Activated T-helper 9 cell treated with anti-CD3 and anti-CD28 coated beads, Interleukin-2, amount 50 U/mL, for 16 hours (primary cell): ENCODE measurements around the gene APBA2.
A peak's percentile ranks its signal among the peaks of the same experiment; 100 is the strongest.

ENCODE experiments used
- DNase-seq: peaks from one replicate; pipeline ENCODE4 v3.0.0-alpha.2; 2020; ENCODE audit warnings: low read depth

The APBA2 gene

DNA sequence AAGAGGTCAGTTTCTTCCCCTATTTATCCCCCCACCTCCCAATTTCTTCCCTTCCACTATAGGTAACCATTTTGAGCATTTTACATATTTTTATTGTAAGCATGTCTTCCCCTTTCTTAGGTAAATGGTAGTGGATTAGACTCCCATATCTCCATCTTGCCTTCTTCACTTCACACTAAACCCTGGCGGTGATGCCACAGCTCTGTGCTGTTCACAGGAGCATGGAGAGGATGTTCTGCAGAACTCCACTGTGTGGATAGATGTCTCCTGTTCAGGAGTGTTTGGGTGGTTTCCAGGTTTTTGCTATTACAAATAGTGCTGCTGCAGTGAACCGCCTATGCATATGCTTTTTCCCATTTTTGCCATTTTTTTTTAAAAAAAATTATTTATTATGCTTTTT, 201.1 kb downstream of the APBA2 start:
- no peak for DNase-seq

DNA sequence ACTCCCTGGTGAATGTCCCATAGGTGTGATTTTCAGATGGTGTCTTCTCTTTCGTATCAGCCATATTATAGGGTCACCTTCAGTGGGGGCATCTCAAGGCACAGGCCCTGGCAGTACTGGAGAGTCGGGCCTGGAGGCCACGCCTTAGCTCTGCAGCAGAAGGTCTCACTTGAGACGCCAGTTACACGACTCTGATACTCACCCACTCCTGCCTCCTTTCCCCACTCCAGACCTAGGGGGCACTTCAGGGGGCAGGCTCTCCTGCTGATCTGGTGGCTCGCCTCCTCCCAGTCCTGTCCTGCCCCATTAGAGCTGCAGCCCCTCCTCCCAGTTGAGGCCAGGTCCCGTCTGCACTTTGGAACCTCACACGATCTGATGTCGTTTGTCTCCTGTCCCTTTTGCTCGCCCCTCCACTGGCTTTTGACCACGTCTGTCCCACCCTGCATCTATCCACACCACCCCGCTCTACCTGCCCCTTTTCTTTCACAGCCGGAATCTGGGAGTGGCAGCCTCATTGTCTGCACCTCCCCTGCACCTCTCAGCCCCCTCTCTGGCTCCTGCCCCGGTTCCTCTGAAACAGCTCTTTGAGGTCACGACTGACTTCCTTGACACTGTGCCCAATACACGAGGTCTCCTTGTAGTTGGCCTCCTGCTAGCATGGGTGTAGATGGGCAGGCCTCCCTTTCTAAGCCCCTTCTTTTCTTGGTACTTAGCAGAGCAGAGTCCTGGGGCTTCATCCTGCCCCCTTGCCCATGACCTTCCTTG, 201.9 kb downstream of the APBA2 start:
- no peak for DNase-seq

DNA sequence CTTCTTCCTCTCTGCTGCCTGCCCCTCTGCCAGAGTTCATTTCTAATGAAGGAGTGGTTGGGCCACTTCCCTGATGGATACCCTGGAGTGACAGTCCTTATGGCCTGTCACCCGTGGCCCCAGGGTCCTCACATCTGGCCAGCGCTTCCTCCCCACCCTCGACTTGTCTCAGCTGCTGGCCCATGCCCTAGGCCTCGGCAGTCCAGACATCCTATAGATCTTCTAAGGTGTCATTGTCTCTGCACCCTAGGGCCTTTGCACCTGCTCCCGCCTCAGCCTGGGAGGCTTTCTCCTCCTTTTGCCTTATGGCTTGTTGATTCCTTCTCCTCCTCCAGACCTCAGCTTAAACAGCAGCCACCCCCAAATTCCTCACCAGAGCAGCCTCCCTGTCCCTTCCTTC, 202.9 kb downstream of the APBA2 start:
- DNase-seq: no peak

DNA sequence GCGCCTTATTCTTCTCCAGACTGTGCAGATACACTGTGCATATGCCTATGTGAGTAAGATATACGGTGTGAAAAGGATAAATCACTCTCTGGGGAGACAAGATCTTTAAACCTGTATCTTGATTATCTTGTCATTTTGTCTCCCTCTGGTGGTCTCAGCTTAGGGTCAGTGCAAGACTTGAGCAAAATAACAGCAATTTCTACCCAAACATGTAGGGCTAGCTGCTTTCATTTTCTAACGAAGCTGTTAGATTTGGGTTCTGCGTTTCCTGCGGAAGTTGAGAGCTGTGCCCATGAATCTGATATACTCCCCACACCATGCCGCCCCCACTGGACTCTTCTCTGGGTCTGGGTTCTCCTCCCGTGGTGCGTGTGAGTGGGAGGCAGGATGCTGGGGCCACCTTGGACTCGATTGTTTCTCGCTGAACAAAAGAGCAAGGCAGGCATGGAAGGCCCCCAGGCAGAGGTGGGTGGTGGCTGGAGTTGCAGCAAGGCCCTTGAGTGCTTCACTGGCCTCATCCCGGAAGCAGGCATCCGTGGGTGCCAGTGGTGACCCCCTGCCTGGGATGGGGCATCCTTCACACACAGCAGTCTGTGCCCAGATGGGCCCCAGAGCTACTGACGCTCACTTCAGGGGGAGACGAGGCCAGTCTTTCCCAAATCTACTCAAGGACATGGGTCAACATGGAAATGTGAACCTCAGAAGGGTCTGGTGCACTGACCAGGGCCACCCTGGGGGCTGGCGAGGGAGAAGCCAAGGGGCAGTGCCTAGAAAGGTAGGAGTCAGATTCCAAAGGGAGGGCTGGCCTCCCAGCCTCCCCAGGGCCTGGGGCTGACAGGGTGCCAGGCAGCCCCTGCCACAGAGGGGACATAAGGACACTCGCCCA, 204.2 kb downstream of the APBA2 start:
- no peak for DNase-seq

DNA sequence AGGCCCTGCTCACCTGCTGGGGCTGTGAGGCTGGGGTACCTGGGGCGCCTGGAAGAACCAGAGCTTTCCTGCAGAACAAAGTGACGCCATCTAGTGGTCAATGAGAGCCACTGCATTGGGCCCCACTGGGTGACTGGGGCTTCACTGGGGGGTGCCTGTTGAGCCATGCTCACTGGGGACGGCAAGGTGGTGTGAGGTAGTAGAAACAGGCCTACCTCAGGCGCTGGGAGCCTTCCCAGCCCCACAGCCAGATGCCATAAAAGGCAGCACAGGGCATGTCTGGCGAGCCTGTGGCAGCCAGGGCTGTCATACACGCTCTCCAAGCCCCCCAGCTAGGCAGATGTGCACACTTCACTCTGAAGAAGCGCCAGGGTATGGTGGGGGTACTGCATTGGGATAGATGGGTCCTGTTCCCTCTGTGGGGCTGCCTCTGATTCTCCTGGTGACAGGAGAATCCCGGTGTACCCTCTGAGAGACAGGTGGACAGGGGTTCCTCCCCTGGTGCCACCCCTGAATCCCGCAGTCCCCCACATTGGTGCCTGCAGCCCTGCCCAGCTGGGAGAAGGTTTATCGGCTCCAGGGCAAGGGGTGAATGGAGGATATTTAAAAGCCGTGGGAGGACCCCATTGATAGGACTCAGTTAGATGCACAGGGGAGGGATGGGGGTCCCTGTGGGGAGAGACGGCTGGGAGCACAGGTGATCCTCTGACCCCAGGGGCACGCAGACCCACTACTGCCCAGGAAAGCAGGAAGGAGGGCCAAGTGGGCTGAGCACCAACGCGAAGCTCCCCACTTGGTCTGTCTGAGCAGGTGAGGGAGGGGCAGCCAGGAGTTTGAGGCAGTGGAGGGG, 205.1 kb downstream of the APBA2 start:
- DNase-seq: peak; percentile 27

DNA sequence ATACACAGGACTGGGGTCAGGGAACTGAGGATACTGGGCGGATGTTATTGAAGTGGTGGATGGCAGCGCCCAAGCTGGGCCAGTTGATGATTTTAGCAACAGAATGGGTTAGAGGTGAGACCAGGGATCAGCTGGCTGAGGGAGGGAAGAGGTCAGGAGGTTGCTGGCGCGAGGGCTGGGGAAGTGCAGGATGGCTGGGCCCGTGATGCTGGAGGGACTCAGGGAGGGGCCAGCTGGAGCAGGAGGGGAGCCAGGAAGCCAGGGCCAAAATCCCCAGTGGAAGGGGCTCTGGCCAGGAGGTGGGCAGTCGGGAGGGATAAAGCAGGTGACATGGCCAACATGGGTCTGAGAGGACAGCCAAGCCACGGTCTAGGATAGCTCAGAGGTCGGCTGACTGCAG, 205.9 kb downstream of the APBA2 start:
- DNase-seq: no peak

DNA sequence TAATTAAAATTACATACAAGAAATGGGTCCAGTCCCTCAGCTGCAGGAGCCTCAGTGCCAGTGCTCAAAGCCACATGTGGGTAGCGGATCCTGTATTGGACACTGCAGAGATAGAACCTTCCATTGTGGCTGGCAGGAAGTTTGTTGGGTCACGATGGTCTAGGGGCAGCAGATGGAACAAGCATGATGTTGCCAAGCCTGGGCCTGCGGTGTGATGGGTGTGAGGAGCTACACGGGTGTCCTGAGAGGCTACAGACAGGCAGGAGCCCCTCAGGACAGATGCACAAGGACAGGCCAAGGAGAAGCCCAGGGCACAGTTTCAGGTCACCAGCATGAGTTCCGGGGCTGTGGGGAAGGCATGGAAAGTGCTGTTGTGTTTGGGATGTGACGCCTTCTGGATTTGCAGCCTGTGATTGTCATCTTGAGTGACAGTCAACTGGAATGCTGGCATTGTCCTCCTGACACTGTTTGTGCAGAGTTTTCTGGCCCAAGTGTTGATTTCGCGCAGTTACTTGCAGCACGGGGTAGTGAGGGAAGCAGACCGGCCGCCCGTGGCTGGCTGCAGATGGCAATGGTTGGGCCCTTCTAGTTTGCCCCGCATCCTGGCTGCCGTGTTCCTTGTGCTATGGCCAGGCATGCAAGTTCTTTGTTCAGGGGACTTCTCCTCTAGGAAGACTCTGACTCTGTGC, 206.7 kb downstream of the APBA2 start:
- DNase-seq: no peak

DNA sequence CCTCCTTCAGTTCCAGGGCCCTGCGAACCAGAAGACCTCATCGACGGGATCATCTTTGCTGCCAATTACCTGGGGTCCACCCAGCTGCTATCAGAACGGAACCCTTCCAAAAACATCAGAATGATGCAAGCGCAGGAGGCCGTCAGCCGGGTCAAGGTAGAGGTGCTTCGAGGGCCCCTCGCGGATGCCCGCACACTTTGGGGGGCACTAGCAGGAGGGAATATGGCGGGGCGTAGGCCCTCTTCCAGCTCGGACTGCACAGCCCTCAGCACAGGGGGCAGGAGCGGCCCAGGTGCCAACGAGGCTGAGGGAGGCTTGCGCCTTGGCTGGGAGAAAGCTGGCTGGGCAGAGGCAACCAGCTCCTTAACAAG, 207.3 kb downstream of the APBA2 start:
- no peak for DNase-seq

DNA sequence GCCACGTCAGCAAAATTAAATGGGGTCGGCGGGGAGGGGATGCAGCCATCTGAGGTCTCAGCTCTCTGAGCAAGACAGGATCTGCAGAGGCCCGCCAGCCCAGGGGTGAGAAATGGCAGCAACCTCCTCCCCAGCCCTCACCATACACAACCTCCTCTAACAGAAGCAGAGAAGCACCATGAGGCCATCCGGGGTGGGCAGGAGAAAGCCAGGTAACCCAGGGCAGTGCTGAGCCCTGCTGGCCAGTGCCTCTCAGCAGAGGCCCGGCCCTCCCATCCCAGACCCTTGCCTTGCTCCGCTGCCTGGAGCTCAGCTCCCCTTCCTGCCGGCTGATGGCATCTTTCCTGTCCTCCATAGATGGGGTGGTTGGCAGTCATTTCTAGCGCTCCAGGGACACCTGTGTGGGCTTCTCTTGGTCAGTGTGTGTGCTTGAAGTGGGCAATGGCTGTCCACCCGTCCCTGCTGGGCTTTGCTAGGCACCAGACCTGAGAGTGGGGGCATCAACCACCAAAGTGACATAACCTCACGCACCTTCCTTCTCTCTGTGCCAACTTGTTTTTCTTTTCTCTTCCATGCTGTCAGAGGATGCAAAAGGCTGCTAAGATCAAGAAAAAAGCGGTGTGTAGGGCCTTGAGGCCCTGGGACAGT, 208.0 kb downstream of the APBA2 start:
- no peak for DNase-seq

DNA sequence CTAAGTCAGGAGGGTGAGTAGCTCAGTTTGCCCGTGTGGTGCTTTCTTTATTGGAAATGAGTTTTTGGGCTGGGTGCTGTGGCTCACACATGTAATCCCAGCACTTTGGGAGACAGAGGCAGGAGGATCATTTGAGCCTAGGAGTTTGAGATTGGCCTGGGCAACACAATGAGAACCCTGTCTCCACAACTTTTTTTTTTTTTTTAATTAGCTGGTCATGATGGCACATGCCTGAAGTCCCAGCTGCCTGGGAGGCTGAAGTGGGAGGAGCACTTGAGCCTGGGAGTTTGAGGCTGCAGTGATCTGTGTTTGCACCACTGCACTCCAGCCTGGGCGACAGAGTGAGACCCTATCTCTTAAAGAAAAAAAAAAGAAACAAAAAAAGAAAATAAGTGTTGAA, 208.9 kb downstream of the APBA2 start:
- DNase-seq: no peak

DNA sequence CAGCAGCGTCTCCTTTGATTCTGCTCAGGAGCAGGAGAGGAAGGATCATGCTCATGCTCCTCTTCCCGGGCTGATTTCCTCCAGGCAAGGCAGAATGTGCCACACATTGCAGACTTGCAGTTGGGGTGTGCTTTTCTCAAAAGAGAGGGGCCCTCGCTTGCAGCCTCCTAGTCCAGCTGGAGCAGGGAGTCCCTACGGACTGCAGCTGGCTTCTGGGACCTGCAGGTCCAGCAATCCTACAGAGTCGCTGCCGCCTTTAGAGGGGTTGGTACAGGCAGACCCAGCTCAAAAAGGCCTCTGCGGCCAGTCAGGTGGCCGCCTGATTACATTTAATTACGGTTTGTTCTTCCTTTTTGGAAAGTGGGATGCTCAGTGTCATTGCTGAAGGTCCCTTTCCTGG, 210.0 kb downstream of the APBA2 start:
- no peak for DNase-seq

DNA sequence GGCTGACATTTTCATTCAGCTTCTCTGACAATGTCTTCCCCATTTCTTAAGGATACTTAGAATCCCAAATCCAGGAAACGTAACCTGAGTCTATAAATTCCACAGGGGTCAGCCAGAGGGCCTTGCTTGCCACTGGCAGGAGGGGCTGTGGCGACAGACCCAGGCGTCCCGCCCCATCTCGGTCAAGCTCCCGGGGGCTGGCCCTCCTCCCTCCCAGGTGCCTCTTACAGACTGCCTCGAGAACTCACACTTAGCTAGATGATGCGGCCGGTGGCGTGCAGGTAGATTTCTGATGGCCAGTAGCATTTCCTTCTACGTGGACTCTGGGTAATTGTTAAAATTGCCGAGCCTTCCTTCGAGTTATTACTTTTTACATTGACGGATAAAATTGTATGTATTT, 211.4 kb downstream of the APBA2 start:
- no peak for DNase-seq

DNA sequence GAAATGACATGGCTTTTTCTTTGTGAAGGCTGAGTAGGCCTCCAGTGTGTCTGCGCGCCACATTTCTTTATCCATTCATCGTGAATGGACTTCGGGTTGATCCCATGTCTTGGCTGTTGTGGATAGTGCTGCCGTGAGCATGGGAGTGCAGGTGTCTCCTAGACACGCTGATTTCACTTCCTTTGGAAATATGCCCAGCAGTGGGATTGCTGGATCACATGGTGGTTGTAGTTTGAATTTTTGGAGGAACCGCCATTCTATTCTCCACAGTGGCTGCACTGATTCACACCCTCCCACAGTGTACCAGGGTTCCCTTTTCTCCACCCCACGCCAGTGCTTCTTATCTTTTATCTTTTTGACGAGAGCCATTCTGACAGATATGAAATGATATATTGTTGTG, 212.2 kb downstream of the APBA2 start:
- DNase-seq: no peak

DNA sequence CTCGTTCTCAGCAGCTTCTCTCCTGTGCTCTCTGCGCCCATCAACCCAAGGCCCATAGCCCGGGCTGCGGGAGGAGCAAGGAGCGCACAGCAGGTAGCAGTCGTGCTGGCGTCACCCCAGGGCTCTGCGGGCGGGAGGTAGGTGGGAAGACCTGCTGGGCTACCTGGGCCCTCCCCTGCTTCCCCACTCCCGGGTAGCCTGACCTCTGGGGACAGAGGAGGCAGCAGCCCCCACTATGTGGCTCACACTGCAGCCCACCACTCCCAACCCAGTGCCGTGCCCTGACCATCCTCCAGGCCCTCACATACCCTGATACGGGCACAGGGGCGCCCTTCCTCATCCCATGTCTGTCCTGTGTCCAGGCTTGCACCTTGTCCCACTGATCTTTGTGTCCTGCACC, 212.9 kb downstream of the APBA2 start:
- DNase-seq: no peak

DNA sequence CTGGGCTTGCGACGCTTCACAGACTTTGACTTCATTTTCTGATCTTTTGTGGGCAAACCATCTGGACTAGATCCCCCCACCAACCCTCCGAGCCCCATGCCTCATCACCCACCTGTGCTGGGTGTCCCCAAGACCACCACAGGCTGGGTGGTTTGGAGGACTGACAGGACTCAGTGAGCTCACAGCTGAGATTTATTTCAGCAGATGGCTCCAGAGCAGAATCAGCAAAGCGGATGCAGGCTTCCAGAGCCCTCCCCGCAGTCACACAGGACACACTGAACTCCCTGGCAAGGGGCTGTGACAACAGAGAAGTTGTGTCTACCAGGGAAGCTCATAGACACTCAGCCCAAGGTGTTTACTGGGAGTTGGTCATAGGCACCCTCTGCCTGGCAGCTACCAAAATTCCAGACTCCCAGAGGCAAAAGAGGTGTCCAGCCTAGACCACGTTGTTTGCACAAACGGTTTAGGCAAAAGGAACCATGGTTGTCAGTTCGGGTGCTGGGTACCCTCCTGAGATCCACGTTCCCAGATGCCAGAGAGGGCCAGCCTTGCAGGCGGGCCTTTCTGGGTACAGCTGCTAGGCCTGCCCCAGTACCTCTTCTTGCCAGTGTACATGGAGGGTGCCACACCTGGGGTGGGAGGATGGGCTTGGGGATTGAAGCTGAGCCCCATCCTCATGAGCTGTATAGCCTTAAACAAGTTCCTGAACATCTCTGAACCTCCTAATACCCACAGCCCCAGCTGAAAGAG, 213.5 kb downstream of the APBA2 start:
- no peak for DNase-seq

DNA sequence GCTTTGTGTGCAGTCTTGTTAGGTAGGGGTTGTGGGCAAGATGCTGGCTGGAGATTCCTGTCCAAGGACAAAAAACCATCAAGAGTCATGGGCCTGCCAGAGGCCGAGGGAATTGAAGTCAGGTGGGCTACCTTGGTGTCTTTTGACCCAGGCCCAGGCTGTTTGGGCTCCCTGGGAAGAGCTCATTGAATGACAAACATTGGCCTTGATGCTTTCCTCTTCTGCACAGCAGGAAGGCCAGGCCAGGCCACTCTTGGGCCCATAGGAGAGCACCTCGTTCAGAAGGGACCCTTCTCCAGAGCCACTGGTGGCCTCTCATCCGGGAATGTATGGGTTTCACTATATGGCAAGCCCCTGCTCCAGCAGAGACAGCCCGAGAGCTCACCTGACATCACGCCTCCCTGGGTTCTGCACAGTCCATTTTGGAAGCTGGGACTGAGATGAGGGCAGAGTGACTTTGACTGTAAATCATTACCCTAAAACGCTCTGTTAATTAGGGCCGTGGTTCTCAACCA, 214.8 kb downstream of the APBA2 start:
- DNase-seq: no peak

DNA sequence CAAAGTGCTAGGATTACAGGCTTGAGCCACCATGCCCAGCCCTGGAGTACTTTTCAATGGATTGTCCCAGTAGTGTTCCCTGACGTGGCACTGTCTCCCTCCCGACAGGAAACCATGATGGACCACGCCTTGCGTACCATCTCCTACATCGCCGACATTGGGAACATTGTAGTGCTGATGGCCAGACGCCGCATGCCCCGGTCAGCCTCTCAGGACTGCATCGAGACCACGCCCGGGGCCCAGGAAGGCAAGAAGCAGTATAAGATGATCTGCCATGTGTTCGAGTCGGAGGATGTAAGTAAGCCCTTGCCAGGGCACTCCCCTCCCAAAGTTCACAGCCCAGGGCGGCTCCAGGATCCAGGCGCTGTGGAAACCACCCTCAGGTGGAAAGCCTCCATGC, 215.7 kb downstream of the APBA2 start:
- DNase-seq: no peak

DNA sequence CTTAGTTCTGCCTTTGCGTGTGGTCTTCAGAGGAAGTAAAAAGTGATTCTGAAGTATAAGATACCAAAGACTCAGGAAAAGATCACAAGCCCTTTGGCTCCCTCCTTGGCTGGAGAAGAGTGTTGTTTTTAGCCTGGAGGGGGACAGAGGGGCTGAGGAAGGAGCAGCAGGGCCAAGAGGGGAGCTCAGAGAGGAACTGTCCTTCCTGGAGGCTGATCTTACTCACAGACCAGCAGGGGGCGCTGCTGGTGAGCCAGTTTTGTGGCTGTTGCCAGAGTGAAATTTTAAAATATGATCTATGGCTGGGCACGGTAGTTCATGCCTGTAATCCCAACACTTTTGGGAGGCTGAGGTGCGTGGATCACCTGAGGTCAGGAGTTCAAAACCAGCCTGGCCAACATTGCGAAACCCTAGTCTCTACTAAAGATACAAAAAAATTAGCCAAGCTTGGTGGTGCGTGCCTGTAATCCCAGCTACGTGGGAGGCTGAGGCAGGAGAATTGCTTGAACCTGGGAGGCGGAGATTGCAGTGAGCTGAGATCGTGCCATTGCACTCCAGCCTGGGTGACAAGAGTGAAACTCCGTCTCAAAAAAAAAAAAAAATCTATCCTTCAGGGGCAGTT, 216.5 kb downstream of the APBA2 start:
- DNase-seq: peak; percentile 31

DNA sequence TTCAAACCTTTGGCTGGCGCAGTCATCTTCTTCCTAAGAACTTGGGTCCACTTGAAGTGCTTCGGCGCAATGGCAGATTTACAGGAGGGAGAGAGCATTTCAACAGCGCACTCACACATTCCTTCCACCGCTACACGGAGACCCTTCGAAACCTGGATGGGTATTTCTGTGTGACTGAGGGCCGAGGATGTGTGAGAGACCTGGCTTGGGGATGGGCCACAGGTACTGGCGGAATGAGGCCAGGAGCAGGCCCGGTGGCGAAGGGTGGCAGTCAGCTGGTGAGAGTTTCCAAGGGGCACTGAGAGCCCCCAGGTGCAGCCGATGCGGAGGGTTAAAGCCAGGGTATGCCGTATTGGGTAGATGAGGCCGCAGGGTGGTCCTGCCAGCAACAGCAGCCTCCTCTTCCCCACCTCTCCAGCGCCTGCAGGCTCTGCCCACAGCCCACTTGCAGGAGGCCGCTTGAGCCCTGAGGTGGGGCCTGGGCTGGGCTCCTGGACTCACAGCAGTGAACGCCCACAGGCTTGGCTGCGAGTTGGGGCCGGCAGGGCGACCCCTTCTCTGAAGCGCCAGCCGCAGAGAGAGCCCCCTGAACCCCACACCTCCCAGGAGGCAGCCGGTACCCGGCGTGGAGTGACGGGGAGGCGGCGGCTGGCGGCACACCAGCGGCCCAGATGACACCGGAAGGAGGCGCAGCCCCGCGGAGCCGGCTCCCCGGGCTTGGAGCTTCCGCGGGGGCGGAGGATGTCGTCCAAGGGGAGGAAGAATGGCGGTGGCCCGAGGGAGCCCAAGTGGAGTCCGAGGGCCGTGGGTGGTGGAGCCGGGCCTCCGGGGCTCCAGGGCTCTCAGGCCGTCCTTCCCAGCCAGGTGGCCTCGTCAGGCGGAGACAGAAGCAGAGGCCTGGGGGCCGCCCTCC, 217.4 kb downstream of the APBA2 start:
- no peak for DNase-seq
